ENCODE results near the gene DPP7. TPM values are rescaled to one million over a fixed set of nuclear protein-coding genes. Genes with fewer than 3 reads are reported as not detected.
"Not testable (repeated sequence)": the region's sequence is repeated elsewhere in the genome, so short reads cannot be mapped to it uniquely, and the experiment has no call there.

DPP7 gene
- total and polyA plus RNA-seq, 7 donors: 34.8 to 75.3 (median 67.4) TPM

DNA sequence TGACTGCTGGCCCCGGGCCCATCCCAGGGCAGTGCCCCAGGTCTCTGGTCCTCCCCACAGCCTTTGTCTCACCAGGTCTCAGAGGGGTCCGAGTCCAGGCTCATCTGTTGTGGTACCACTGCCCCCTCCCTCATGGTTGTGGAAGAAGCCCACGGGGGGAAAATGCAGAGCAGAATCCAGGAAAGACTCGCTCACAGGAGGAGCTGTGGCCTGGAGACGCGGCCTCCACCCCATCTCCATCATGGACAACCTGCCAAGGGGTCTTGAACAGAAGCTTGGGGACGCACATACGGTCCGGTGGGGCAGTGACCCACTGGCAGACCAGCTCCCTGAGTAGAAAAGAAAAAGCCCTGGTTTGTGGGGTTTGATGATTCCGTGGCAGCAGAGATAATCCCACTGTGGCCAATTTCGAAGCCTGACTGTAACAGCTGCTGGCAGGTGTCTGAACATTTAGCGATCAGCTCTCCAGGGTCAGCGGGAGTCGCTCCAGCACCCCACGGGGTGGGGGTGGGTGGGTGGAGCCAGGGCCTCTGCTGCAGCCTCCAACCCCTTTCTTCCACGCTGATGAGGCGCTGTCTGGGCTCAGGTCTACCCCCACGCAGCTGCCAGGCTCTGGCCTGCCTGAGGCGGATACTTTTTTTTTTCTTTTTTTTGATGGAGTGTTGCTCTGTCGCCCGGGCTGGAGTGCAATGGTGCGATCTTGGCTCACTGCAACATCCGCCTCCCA, 22.5 kb upstream of the DPP7 start:
- 30 to 33% (median 32%) methylated on average over 21 to 23 of the region's 23 CpGs for WGBS, 3 donors
- TF ChIP-seq, protein P1, sequence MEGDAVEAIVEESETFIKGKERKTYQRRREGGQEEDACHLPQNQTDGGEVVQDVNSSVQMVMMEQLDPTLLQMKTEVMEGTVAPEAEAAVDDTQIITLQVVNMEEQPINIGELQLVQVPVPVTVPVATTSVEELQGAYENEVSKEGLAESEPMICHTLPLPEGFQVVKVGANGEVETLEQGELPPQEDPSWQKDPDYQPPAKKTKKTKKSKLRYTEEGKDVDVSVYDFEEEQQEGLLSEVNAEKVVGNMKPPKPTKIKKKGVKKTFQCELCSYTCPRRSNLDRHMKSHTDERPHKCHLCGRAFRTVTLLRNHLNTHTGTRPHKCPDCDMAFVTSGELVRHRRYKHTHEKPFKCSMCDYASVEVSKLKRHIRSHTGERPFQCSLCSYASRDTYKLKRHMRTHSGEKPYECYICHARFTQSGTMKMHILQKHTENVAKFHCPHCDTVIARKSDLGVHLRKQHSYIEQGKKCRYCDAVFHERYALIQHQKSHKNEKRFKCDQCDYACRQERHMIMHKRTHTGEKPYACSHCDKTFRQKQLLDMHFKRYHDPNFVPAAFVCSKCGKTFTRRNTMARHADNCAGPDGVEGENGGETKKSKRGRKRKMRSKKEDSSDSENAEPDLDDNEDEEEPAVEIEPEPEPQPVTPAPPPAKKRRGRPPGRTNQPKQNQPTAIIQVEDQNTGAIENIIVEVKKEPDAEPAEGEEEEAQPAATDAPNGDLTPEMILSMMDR (IDR thresholded peaks at IDR 0.05): no peak
- H3K36me3 ChIP-seq (ENCODE audit: insufficient read depth in 1 of 2, low read depth in 1 of 2): no peaks in the 10 kb centered on the region
- H3K27ac ChIP-seq: no peak overlapping the region
- no peaks in the 10 kb centered on the region for H3K4me1 ChIP-seq
- DNase-seq (no peak), ATAC-seq (no peak)
- H3K4me3 ChIP-seq: no peak overlapping the region
- intact Hi-C loops (cut with DNase I): no loop called here
- H3K27me3 ChIP-seq (ENCODE audit: insufficient read depth in 3 of 3, low read length in 2 of 3): peaks cover 0 to 93% (median 44%) of the 10 kb centered on the region in 3 donors
- H3K9me3 ChIP-seq: no peaks in the 10 kb centered on the region

DNA sequence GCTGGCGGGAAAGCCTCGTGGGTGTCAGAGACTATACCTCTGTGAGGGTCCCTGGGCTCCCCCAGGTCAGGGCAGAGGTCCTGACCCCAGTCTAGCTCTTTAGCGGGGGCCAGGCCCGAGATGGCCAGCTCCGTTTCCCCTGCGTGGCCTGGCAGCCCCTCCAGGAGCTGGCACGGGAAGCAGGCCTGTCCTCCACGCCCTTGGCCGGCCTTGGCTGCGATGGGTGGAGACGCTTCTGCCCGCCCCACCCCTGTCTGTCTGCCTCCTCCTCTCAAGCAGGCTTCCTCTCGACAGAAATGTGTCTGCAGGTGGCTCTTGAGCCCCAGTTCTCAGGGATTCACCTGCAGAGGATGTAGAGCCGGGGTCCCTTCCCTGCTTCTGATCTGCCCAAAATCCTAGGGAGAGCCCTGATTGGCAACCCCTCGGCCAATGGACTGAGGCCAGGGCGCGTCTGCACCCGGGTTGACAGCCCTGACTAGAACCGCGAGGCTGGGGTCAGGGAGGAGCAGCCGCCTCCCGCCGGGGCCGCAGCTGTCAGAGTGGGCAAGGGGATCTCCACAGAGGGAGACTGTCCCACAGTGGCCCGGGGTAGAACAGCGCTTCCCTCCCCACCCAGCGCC, 21.8 kb upstream of the DPP7 start:
- Histone ChIP-seq H3K9me3 (no peaks in the 10 kb centered on the region), H3K27me3 (ENCODE audit: insufficient read depth in 3 of 3, low read length in 2 of 3) (peaks cover 0 to 87% (median 41%) of the 10 kb centered on the region in 3 donors), H3K27ac (no peak overlapping the region), H3K4me3 (no peak overlapping the region), H3K36me3 (ENCODE audit: insufficient read depth in 1 of 2, low read depth in 1 of 2) (no peaks in the 10 kb centered on the region), H3K4me1 (no peaks in the 10 kb centered on the region)
- 7 to 11% (median 10%) methylated on average over 25 to 27 of the region's 27 CpGs for WGBS, 3 donors
- TF ChIP-seq, protein P1 (IDR thresholded peaks at IDR 0.05): no peak
- DNase-seq (no peak), ATAC-seq (no peak)
- intact Hi-C loops (cut with DNase I): no loop called here

DNA sequence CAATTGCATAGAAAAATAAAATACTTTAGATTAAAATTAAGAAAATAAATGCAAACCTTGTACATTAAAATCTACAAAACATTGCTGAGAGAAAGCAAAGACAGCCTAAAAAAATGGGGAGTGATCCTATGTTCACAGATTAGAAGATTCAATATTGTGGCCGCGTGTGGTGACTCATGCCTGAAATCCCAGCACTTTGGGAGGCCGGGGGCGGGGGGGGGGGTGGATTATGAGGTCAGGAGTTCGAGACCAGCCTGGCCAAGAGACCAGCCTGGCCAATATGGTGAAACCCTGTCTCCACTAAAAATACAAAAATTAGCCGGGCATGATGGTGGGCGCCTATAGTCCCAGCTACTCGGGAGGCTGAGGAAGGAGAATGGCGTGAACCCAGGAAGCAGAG, 20.6 kb upstream of the DPP7 start:
- H3K4me3 ChIP-seq; ATAC-seq; H3K27ac ChIP-seq; intact Hi-C loops (cut with DNase I); H3K4me1 ChIP-seq; DNase-seq; H3K36me3 ChIP-seq (ENCODE audit: insufficient read depth in 1 of 2, low read depth in 1 of 2); H3K9me3 ChIP-seq: not testable (repeated sequence)
- peaks cover 0 to 87% (median 38%) of the 10 kb centered on the region in 3 donors for H3K27me3 ChIP-seq (ENCODE audit: insufficient read depth in 3 of 3, low read length in 2 of 3)
- 78 to 84% (median 80%) methylated on average over 9 of the region's 9 CpGs for WGBS, 3 donors

DNA sequence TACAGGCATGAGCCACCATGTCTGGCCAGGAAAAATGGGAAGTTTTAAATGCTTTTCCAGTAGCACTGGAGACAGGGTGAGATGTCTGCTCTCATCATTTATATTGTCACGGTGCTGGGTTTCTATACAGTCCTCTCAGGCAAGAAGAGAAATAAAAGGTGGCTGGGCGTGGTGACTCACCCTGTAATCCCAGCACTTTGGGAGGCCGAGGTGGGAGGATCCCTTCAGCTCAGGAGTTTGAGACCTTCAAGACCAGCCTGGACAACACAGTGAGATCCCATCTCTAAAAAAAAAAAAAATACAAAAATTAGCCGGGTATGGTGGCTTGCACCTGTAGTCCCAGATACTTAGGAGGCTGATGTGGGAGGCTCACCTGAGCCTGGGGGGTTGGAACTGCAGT, 19.7 kb upstream of the DPP7 start:
- Histone ChIP-seq H3K36me3 (ENCODE audit: insufficient read depth in 1 of 2, low read depth in 1 of 2) (no peaks in the 10 kb centered on the region), H3K27me3 (ENCODE audit: insufficient read depth in 3 of 3, low read length in 2 of 3) (peaks cover 0 to 79% (median 30%) of the 10 kb centered on the region in 3 donors), H3K4me3 (no peak overlapping the region), H3K27ac (no peak overlapping the region), H3K9me3 (no peaks in the 10 kb centered on the region), H3K4me1 (no peaks in the 10 kb centered on the region)
- ATAC-seq: no peak
- 74 to 82% (median 79%) methylated on average over 4 of the region's 4 CpGs for WGBS, 3 donors
- DNase-seq: no peak
- intact Hi-C loops (cut with DNase I): no loop called here
- TF ChIP-seq, protein P1 (IDR thresholded peaks at IDR 0.05): no peak

DNA sequence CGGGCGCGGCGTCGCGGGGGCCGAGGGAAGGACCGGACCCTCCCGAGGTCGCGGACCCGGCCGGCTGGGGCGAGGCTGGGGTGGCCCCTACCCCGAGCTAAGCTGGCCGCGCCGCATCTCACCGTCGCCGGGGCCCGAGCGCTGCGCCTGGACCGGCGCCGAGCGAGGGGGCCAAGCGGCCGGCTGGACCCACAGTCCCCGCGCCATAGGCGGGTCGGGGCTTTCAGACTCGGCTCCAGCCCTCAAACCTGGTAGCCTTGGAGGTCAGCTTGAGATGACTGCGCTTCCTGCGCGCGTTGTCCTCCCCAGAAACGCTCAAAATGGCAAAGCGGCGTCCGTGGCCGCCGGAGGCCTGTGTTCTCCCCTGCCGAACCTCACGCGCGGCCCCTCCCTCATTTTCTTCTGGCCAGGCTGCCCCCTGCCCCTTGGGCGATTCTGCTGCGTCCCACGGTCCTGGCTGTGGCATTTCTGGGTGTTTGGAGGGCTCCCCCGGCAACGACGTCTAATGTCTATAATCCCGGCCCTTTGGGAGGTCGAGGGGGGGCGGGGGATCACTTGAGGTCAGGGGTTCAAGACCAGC, 15.7 kb upstream of the DPP7 start:
- ATAC-seq (peak in 1 of 4 donors; percentile 7), DNase-seq (no peak)
- Histone ChIP-seq H3K36me3 (ENCODE audit: insufficient read depth in 1 of 2, low read depth in 1 of 2) (no peaks in the 10 kb centered on the region), H3K9me3 (no peaks in the 10 kb centered on the region), H3K27me3 (ENCODE audit: insufficient read depth in 3 of 3, low read length in 2 of 3) (peaks cover 0 to 39% (median 5%) of the 10 kb centered on the region in 3 donors), H3K4me3 (peak overlapping the region; percentile 82), H3K27ac (no peak overlapping the region), H3K4me1 (peaks cover 13% of the 10 kb centered on the region)
- TF ChIP-seq, protein P1 (IDR thresholded peaks at IDR 0.05): no peak
- WGBS, 3 donors: 4 to 6% (median 6%) methylated on average over 47 to 58 of the region's 58 CpGs
- intact Hi-C loops (cut with DNase I): no loop called here
